HG03457 (cell line): ENCODE results near the gene PNPLA1.

Experiments
- ATAC-seq: cut with Tn5 transposase; IDR thresholded peaks from one replicate; pipeline ENCODE4 v1.9.1; 2021; ENCODE audit warnings: moderate number of reproducible peaks; ENCODE audit not compliant: unreplicated experiment

The PNPLA1 gene

GRCh38 chr6:36314221-36315014, 44.6 kb downstream of the PNPLA1 start:
- ATAC-seq, result no peak

DNA sequence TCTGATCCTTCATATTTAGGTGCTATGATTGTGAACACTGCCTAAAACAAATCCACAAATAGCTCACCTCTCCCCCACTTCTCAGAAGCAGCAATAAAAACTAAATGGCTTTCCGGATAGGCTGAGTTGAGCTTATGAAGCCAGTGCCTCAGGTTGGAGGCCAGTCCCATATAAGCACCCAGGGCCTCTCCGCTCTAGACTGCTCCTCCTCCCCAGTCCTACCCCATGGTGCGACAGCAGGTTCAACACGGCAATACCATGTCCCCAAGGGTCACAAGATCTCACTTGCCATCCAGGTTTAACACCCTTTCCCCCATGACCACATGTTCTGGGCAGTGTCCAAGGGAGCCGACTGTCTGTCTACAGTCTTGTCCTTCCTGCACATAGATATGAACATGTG, 46.1 kb downstream of the PNPLA1 start:
- no peak for ATAC-seq

GRCh38 chr6:36317623-36318022, 47.8 kb downstream of the PNPLA1 start:
- no peak for ATAC-seq

GRCh38 chr6:36318690-36319435, 49.0 kb downstream of the PNPLA1 start:
- ATAC-seq, result no peak

- ATAC-seq, result no peak
Measured at GRCh38 chr6:36319436-36319762, 49.5 kb downstream of the PNPLA1 start.

- no peak for ATAC-seq
Measured at GRCh38 chr6:36319821-36320220, 50.0 kb downstream of the PNPLA1 start.

DNA sequence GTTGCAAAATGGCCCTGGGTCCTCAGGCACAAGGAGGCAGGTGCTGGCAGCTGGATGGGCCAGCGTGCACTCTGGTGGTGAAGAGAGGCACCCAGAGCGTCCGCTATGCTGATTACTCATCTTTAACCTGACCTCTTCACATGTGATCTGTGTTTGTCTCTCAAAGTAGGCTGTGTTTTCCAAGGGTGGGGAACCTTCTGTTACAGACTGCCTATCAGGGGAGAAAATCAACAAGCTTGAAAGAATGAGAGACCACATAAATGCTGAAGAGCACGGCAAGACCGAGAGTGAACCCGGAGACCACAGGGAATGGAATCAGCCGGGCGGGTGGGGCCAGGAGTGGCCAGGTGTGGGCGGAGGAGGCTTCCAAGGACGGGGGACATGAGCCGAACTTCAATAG, 50.6 kb downstream of the PNPLA1 start:
- no peak for ATAC-seq

- no peak for ATAC-seq
Measured at GRCh38 chr6:36322591-36322990, 52.7 kb downstream of the PNPLA1 start.

GRCh38 chr6:36323062-36323461, 53.2 kb downstream of the PNPLA1 start:
- no peak for ATAC-seq

DNA sequence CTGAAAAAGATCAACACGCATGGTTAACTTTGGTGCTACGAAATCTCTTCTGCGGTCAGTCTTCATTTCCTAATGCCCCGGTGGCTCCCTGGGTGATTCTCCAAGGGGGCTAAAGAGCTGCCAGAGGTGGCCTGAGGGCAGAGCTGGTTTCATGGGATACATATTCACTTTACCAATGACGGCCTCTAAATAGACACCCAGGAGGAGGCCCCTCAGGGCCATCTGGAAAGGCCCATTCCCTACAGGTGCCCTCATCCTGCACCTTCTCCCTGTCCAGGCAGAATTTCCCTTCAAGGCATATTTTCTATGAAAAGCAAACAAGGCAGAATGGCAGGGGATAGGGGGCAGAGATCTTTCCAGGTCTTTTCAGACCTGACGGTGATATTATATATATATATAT, 54.3 kb downstream of the PNPLA1 start:
- no peak for ATAC-seq

- no peak for ATAC-seq
Measured at GRCh38 chr6:36324715-36325114, 54.9 kb downstream of the PNPLA1 start.

DNA sequence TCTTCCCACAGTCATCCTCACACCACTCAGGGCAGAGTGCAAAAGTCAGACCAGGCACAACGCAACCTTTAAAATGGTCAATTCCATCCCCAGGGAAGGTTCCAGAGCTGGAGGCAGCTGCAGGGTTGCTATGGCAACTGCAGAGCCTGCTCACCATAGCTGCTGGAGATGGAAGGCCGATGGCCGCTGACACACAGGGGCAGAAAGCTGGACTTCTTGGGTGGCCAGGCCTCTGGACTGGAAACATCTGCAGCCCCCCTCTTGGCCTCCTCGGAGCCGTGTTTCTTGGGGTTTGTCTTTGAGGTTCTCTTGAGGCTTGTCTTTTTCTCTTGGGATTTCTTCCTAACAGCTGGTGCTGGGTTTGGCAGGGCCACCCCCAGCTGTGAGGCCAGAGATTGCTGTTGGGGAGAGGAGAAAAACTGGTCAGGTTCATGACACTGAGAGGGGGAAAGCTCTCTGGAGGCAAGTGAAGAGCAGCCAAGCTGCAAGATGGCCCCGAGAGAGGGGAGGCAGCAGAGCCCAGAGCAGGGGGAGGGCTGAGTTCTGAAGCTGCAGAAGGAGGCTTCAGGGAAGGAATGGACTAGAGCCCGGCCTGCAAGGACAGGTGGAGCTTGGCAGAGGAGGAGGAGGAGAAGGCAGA, 56.6 kb downstream of the PNPLA1 start:
- ATAC-seq, result no peak

- ATAC-seq, result no peak
Measured at GRCh38 chr6:36327226-36327918, 57.5 kb downstream of the PNPLA1 start.

DNA sequence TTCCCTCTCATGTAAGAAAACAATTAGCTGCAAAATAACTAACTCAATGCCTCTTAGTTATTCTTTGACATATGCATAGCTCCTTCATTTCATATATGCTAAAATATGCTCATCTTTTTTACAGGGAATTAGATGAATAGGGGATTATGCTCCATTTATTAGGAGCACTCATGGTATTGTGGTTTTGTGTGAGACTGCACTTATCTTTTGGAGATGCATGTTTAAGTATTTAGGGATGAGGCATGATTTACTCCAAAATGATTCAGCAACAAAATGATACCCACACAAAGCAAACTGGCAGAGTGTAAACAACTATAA, 58.0 kb downstream of the PNPLA1 start:
- ATAC-seq, result no peak

GRCh38 chr6:36328600-36328999, 58.7 kb downstream of the PNPLA1 start:
- ATAC-seq, result no peak

GRCh38 chr6:36329798-36330291, 60.0 kb downstream of the PNPLA1 start:
- no peak for ATAC-seq

- no peak for ATAC-seq
Measured at GRCh38 chr6:36330366-36330765, 60.5 kb downstream of the PNPLA1 start.

- ATAC-seq, result no peak
Measured at GRCh38 chr6:36331381-36331780, 61.5 kb downstream of the PNPLA1 start.

- ATAC-seq, result no peak
Measured at GRCh38 chr6:36333171-36333895, 63.5 kb downstream of the PNPLA1 start.

DNA sequence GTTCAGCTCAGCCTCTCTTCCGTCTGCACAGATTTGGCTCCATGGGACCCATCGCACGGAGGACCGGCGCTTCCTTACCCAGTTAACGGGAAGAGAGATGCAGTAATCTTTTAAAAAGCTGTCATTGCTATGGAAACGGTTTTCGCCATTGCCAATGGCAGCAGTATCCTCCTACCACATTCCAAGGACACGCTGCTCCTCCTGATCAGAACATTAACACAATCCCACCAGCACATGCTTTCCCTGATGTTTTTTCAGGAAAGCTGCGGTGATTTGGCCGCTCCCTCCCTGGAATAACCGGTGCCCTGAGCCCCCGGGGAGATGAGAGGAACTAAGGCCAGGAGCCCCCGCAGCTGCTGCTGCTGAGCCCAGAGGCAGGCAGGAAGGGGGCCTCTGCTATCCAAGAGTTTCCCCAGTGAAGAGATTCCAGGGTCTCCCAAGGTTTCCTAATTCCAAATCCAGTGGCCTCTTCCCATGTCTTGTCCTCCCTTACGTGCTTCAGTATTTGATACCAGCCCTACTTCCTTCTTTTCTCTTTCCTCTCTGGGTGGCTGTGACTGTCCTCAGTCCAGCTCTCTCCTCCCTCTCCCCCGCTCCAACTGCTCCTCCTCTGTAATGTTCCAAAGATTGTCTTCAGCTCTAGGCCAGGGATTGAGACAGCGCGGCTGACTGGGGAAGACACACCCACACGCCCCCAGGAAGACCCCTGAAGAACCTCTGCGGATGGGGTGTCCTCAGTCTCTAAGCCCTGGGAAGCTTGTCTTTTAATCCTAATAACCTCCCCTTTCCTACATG, 64.3 kb downstream of the PNPLA1 start:
- ATAC-seq, result no peak
